GM23338 (cell line): ENCODE data around the gene B3GNT3. TPM values are rescaled to one million over a fixed set of nuclear protein-coding genes. Genes with fewer than 3 reads are reported as not detected.

Experiments used
- polyA plus RNA-seq: library from polyadenylated mRNA; unstranded; fragments of >200 nt; fragmentation: Nextera tagmentation; extraction: Ambion mirVana; gene quantifications from 2 replicates; pipeline ENCODE4 v1.2.1, GENCODE V29; 2016
- small RNA-seq: library from RNA; depleted of rRNA; stranded (forward); fragments of <200 nt; gene quantifications from one replicate; pipeline ENCODE3, GENCODE V24; 2014; ENCODE audit warnings: low replicate concordance
- total RNA-seq: library from RNA; depleted of rRNA; stranded (reverse); fragments of >200 nt; shearing (Covaris generic); gene quantifications from 2 replicates; pipeline ENCODE4 v1.2.3, GENCODE V29; 2014; rRNA removed

B3GNT3 gene
- total and polyA plus RNA-seq, 2 experiments from 2014 or later, result 0.99 to 1.9 TPM

Small RNA genes lying within 50 kb of the gene (small RNA-seq; reads per million reads assigned to genes)
- gene SNORA68, result not detected

Other genes with a start within 250 kb of the B3GNT3 start
- 52.0 and 63.4 TPM in 2 replicates for gene COLGALT1, start 239.5 kb upstream of the B3GNT3 start, total RNA-seq
- 16.1 and 18.2 TPM in 2 replicates for gene COLGALT1, start 239.5 kb upstream of the B3GNT3 start, polyA plus RNA-seq
- 25.0 and 30.4 TPM in 2 replicates for gene UNC13A, start 106.8 kb upstream of the B3GNT3 start, total RNA-seq
- 8.7 and 9.5 TPM in 2 replicates for gene UNC13A, start 106.8 kb upstream of the B3GNT3 start, polyA plus RNA-seq
- 67.6 and 102 TPM in 2 replicates for gene MAP1S, start 75.7 kb upstream of the B3GNT3 start, total RNA-seq
- gene MAP1S, start 75.7 kb upstream of the B3GNT3 start, polyA plus RNA-seq, result 104 and 118 TPM in 2 replicates
- 22.4 and 42.3 TPM in 2 replicates for gene FCHO1, start 43.7 kb upstream of the B3GNT3 start, total RNA-seq
- 14.9 and 18.5 TPM in 2 replicates for gene FCHO1, start 43.7 kb upstream of the B3GNT3 start, polyA plus RNA-seq
- not detected in 2 replicates for gene INSL3, start 26.4 kb downstream of the B3GNT3 start, total RNA-seq
- 0.76 and 1.5 TPM in 2 replicates for gene INSL3, start 26.4 kb downstream of the B3GNT3 start, polyA plus RNA-seq
- 4.2 and 5.4 TPM in 2 replicates for gene JAK3, start 52.8 kb downstream of the B3GNT3 start, total RNA-seq
- 2.8 and 2.9 TPM in 2 replicates for gene JAK3, start 52.8 kb downstream of the B3GNT3 start, polyA plus RNA-seq
- 1,233 and 1,314 TPM in 2 replicates for gene RPL18A, start 64.8 kb downstream of the B3GNT3 start, total RNA-seq
- gene RPL18A, start 64.8 kb downstream of the B3GNT3 start, polyA plus RNA-seq, result 2,829 and 2,918 TPM in 2 replicates
- 2.1 and 2.6 TPM in 2 replicates for gene SLC5A5, start 76.8 kb downstream of the B3GNT3 start, total RNA-seq
- gene SLC5A5, start 76.8 kb downstream of the B3GNT3 start, polyA plus RNA-seq, result 1.0 and 1.7 TPM in 2 replicates
- 55.0 and 56.0 TPM in 2 replicates for gene CCDC124, start 137.9 kb downstream of the B3GNT3 start, total RNA-seq
- gene CCDC124, start 137.9 kb downstream of the B3GNT3 start, polyA plus RNA-seq, result 182 and 194 TPM in 2 replicates
- 12.4 and 29.8 TPM in 2 replicates for gene KCNN1, start 172.0 kb downstream of the B3GNT3 start, total RNA-seq
- 2.2 and 3.3 TPM in 2 replicates for gene KCNN1, start 172.0 kb downstream of the B3GNT3 start, polyA plus RNA-seq
- gene ARRDC2, start 213.0 kb downstream of the B3GNT3 start, total RNA-seq, result 7.1 and 18.7 TPM in 2 replicates
- 2.4 and 3.2 TPM in 2 replicates for gene ARRDC2, start 213.0 kb downstream of the B3GNT3 start, polyA plus RNA-seq